ENCODE data around the gene GEMIN2.

GRCh38 chr14:39109893-39110715, 4.0 kb upstream of the GEMIN2 start:
- no peak for TF ChIP-seq POLR2AphosphoS5 (IDR thresholded peaks at IDR 0.05; ENCODE audit: low read depth, low read length)
- no peak for TF ChIP-seq TAF1 (IDR thresholded peaks at IDR 0.05; ENCODE audit: borderline replicate concordance, low read depth, low read length)
